Spleen (tissue), 7 donors: ENCODE results near the gene MMEL1.
"Not testable (repeated sequence)": the region's sequence is repeated elsewhere in the genome, so short reads cannot be mapped to it uniquely, and the experiment has no call there.

Experiments used
- CTCF ChIP-seq, 11 experiments: fragments of 200-600 bp in 7 of 11; fragments of 450-650 bp in 4 of 11; sonication (generic) in 4 of 11; IDR thresholded peaks in 8 of 11; conservative IDR thresholded peaks in 3 of 11; 1 replicate in 7 of 11; 2 replicates in 4 of 11; pipeline versions ENCODE4 v1.4.0 to v1.8.0; 2016 to 2021; ENCODE audit warnings: antibody characterized with exemption in 11 of 11, inconsistent platforms in 4 of 11, mild to moderate bottlenecking in 1 of 11
- POLR2AphosphoS5 ChIP-seq, 3 donors: sonication (generic); formaldehyde crosslinking; IDR thresholded peaks; one replicate each; pipeline ENCODE4 v1.5.1; 2017; ENCODE audit warnings: antibody characterized with exemption in 3 of 3
- donor health status: DM: no; HTN: no; CAD: no; lungs with moderate emphysema.
- donor health status: DM: no; HTN: no; CAD: no.
- donor health status: DM: no; HTN: no; CAD: no.

- not testable (repeated sequence) for TF ChIP-seq CTCF (IDR thresholded peaks at IDR 0.05 in 8 of 11, conservative IDR thresholded peaks at IDR 0.05 in 3 of 11); POLR2AphosphoS5 (IDR thresholded peaks at IDR 0.05)
Measured at GRCh38 chr1:2625748-2626147, 7.1 kb downstream of the MMEL1 start.
